K562 treated with DMSO at 1 percent for 48 hours (cell line): ENCODE results near the gene TMEM150A. TPM values are rescaled to one million over a fixed set of nuclear protein-coding genes. Genes with fewer than 3 reads are reported as not detected.

ENCODE experiments used
- total RNA-seq: library from RNA; unstranded; fragments of 300-600 nt; gene quantifications from 2 replicates; pipeline ENCODE4 v1.2.3, GENCODE V29; 2022; ENCODE audit warnings: low replicate concordance; ENCODE audit errors: extremely low read depth

Gene TMEM150A
- total RNA-seq = not detected in 2 replicates

DNA sequence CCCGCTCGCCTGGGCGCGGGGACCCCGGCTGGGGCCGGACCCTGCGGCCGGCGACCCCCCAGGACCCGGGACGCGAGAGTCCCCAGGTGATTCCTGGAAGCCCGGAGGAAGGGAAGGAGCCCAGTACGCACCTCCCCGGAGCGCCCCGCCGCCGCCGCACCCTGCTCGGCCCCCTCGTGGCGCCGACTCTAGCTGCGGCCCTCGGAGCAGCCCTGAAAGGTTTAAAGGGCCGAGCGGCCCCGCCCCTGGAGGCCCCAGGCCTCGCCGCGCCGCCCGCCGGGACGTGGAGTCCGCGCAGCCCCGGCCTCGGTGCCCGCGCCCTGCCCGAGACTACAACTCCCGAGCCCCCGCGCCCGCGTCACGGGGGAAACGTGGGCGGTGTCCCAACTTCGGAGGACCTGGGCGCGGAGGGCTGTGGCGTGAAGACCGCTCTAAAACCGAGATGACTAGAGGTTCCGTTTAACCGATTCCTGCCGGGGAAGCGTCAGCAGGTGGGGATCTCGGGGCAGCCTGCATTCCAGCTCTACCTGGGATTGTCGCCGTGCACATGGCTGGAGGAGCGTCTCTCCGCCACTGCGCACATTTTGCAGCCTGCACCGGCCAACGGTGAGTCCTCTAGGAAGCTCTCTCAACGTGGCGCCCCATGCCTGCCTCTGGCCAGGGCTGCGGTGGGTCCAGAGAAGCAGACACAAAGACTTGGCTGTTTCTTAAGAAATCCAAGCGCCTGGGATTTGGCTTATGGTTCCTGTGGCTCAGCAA is at the start of gene TMEM150A:
TSS of gene TMEM150A (minus strand) at position 223 of the 759 bp plus-strand sequence. CDS start 750 bp downstream, outside the sequence.

GRCh38 chr2:85611705-85612587 is 9.4 kb upstream of the TMEM150A start, which contains the start of gene C2orf68:
Gene C2orf68, minus strand, starts transcription at chr2:85612066. Its CDS starts 82 bp downstream, at chr2:85611984.

DNA sequence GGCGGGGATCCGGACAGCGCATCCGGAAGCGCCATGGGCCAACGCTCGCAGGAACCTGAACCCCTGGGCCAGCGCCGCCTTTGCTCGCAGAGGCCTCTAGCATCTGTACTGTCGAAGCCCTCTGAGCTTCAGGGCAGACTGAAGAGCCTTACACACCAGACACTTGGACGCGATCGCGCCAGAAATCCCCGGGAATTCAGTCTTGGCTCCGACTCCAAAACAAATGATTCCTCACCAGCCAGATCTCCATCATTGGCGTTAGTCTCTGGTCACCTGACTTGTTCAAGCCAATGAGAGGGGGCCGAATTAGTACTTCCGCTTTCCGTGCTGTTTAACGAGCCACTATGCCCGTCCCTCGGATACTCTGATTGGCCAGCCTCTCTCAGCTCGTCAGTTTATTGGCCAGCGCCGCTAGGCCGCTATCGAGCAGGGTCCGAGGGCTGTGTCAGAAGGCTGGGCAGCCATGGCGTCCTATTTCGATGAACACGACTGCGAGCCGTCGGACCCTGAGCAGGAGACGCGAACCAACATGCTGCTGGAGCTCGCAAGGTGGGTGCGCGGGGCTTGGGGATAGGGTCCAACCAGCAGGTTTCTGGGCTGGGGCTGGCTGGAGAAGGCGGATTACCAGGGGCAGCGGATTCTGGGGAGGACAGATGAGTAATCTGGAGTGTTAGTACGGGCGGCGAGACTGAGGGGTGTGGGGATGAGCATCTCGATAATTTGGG is 7.0 kb downstream of the TMEM150A start, which contains the start of gene RNF181:
TSS of gene RNF181 (plus strand) at position 445 of the 725 bp plus-strand sequence. CDS start at position 464, 19 bp downstream.

GRCh38 chr2:85584354-85584856 is 18.1 kb downstream of the TMEM150A start, which contains the start of gene VAMP5:
Gene VAMP5, plus strand, starts transcription at chr2:85584431. Its CDS starts 60 bp downstream, at chr2:85584491.

DNA sequence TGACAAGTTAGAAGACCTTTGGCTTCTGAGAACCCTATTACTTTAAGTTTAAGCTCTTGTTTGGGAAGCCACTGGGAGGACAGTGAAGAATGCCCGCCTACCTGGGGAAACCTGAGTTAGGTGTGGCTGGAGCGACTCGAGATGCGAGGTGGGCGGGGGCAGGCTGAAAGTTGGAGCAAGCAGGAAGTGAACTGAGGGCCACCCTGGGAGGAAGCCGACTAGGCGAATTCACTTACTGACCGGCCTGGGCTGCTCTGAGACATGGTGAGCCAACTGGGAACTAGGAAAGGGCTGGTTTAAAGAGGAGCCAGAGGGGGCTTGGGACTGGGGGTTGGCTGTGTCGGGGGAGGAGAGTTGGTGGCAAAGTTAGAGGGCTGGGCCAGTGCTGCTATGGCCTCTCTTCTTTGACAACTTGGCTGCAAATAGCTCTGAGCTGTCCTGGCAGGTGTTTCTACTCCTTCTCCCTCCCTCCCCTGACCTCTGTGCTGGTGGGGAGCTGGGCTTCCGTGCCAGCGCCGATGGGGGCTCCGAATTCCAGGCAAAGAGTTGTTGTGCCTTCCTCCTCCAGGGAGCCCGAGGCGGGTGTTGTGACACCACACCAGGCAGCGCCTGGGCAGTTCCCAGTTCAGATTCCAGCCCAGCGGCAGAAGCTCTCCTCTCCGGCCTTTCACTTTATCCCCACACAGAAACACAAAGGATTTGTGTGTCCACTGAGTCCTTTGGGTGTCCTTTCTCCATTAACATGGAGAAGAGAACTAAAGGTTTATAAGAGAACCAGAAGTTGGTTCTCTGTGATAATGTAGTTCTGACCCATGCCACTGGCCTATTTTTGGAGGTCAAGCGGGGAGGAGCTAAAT is 24.9 kb downstream of the TMEM150A start, which contains the start of gene VAMP8:
TSS of gene VAMP8 (plus strand) at position 201 of the 857 bp plus-strand sequence. CDS start at position 262, 61 bp downstream.

DNA sequence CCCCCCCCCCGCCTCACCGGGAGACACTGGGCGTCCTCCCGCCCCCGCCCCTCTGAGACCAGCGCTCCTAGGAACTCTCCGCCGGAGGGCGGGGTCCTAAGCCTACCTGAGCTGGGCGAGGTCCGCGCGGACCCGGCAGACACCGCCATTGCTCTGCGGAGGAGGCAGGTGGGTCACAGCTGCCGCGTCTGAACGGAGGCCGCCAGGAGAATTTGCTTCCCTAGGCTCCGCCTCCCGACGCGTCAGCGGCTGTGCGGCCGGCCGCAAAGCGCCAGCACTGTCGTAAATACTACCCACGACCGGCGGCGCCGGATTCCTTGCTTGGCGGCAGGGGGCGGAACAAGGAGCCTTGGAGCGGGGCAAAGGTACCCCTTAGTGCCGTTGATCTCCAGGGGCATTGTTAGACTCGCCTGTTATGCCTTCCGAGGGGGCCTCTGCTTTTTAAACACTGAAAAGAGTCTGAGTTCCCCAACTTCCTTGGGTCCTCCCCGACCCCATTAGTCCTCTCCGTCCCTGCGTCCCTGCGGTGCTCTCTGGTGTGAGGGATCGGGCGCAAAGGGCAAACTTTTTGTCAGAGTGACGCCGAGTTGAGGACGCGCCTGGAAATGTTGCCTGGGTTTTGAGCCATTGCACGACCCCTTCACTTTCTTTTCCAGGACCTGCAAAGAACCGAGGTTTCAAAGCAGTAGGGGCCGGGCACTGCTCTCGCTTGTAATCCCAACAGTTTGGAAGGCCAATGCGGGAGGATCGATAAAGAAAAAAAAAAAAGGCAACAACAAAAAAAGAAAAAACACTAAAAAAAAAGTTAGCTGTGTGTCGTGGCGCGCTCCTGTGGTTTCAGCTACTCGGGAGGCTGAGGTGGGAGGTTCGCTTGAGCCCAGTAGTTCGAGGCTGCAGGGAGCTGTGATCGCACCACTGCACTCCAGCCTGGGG is 41.0 kb downstream of the TMEM150A start, which contains the start of gene GGCX:
TSS of gene GGCX (minus strand) at position 214 of the 933 bp plus-strand sequence. CDS start at position 149, 65 bp downstream.

Other genes starting within 250 kb of the TMEM150A start
- gene RETSAT, start 248.2 kb downstream of the TMEM150A start, total RNA-seq = 438 TPM in 1 of 2 replicates, not detected in the other
- not detected in 2 replicates for gene ELMOD3, start 247.9 kb downstream of the TMEM150A start, total RNA-seq
- gene CAPG, start 192.3 kb downstream of the TMEM150A start, total RNA-seq = not detected in 2 replicates
- gene SH2D6, start 184.0 kb downstream of the TMEM150A start, total RNA-seq = not detected in 2 replicates
- not detected in 2 replicates for gene MAT2A, start 63.5 kb downstream of the TMEM150A start, total RNA-seq
- not detected in 2 replicates for gene GGCX, start 41.2 kb downstream of the TMEM150A start, total RNA-seq
- not detected in 2 replicates for gene VAMP8, start 25.1 kb downstream of the TMEM150A start, total RNA-seq
- not detected in 2 replicates for gene VAMP5, start 18.3 kb downstream of the TMEM150A start, total RNA-seq
- not detected in 2 replicates for gene RNF181, start 7.0 kb downstream of the TMEM150A start, total RNA-seq
- not detected in 2 replicates for gene C2orf68, start 9.4 kb upstream of the TMEM150A start, total RNA-seq
- not detected in 2 replicates for gene USP39, start 13.5 kb upstream of the TMEM150A start, total RNA-seq
- gene SFTPB, start 65.5 kb upstream of the TMEM150A start, total RNA-seq = not detected in 2 replicates
- not detected in 2 replicates for gene GNLY, start 91.7 kb upstream of the TMEM150A start, total RNA-seq
- not detected in 2 replicates for gene ATOH8, start 151.3 kb upstream of the TMEM150A start, total RNA-seq